Measurements from ENCODE around the gene DNAJC15.

GRCh38 chr13:43111559-43112400 lies 88.4 kb downstream of the DNAJC15 start:
- TF ChIP-seq EZH2 (IDR thresholded peaks at IDR 0.05; ENCODE audit: insufficient read depth, poor library complexity, severe bottlenecking), result no peak
- TF ChIP-seq EZH2phosphoT487 (IDR thresholded peaks at IDR 0.05; ENCODE audit: insufficient read depth, low read depth), result no peak

All from GM23248 (cell line).